DMS79 treated with DMSO at 0.1 percent for 48 hours (cell line): Measurements from ENCODE around the gene DCAF7.

Experiments
- DNase-seq: peaks from one replicate; lab custom pipeline; 2025; lab: John Stamatoyannopoulos, UW

DCAF7 gene

DNA sequence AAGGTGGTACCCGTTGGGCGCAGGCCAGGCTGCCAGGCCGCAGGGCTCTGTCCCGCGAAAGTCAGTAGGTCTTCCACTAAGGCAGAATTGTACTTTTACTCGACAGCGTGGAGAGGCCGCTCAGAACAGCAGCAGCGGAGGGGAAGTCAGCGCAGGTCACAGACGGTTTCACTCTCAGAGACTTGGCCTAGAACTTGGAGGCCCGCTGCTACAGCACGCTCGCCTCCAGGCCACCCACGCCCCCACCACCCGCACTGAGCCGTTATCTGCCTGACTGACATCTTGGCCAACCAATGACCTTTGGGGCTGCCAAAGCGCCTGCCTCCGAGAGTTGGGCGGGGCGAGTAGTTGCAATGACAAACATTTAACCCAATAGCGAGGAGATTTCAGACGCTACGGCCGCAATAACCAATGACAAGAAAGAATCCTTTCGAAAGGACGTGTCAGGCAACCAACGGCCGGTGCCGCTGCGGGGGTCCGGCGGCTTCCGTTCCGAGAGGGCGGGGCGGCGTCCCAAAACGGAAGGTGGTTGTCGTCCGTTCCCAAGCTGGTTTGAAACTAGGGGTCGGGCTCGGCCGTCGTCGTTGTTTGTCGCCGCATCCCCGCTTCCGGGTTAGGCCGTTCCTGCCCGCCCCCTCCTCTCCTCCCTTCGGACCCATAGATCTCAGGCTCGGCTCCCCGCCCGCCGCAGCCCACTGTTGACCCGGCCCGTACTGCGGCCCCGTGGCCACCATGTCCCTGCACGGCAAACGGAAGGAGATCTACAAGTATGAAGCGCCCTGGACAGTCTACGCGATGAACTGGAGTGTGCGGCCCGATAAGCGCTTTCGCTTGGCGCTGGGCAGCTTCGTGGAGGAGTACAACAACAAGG lies at the start of gene DCAF7:
TSS of gene DCAF7 (plus strand) at position 532 of the 871 bp plus-strand sequence. CDS start at position 733, 201 bp downstream.
- DNase-seq = peak; percentile 93

DNA sequence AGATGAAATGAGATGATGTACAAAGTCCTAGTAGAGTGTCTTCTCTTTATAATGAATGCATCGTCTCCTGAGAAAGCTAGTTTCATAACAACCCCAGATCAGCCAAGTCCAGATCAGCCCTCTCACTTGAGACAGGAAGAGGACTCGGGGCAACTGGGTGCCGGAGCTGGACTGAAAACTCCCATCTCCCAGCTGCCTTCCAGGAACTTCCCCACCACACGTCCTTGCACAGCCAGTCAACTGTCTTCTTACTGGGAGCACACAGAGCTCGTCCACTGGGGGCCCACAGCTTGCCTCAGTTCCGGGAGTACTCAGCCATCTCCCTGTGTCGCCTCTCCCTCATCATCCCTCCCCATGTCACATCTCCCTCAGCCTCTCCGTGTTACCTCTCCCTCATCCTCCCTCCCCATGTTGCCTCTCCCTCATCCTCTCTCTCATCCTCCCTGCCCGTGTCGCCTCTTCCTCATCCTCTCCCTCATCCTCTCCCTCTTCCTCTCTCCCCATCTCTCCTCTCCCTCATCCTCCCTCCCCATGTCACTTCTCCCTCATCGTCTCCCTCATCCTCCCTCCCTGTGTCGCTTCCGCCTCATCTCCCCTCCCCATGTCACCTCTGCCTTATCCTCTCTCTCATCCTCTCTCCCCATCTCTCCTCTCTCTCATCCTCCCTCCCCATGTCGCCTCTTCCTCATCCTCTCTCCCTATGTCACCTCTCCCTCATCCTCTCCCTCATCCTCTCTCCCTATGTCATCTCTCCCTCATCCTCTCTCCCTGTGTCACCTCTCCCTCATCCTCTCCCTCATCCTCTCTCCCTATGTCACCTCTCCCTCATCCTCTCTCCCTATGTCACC lies 49.5 kb upstream of the DCAF7 start:
- no peak for DNase-seq

DNA sequence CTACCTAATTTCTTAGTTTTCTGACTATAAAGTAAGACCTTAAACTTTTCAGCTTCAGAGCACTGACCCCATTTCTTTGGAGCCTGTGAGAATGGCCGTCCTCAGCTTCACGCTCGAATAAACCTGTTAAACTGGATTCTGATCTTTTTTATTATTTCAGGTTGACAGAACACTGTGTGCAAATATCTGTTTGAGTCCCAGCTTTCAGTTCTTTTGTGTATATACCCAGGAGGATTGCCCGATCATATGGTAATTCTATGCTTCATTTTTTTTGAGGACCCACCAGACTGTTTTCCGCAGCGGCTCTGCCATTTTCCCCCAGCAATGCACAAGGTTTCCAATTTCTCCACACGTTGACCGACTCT lies 47.0 kb upstream of the DCAF7 start:
- no peak for DNase-seq

- no peak for DNase-seq
These were observed 46.0 kb upstream of the DCAF7 start for GRCh38 chr17:63504261-63504660.

GRCh38 chr17:63505341-63505740 lies 44.9 kb upstream of the DCAF7 start:
- DNase-seq = no peak

GRCh38 chr17:63506627-63507026 lies 43.6 kb upstream of the DCAF7 start:
- no peak for DNase-seq

DNA sequence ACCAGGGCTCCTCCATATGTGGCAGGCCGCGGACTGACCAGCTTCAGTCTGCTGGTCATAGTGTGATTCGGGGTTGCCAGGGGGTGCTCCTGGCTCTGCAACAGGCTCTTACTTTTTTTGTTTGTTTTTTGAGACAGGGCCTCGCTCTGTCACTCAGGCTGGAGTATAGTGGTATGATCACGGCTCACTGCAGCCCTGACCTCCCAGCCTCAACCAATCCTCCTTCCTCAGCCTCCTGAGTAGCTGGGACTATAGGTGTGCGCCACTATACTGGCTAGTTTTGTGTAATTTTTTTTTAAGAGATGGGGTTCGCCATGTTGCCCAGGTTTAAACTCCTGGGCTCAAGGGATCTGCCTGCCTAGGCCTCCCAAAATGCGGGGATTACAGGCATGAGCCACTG lies 38.9 kb upstream of the DCAF7 start:
- DNase-seq = no peak

GRCh38 chr17:63512388-63512787 lies 37.9 kb upstream of the DCAF7 start:
- DNase-seq = no peak

GRCh38 chr17:63512896-63513644 lies 37.2 kb upstream of the DCAF7 start:
- no peak for DNase-seq

GRCh38 chr17:63514477-63514876 lies 35.8 kb upstream of the DCAF7 start:
- peak; percentile 44 for DNase-seq

- peak; percentile 44 for DNase-seq
These were observed 35.3 kb upstream of the DCAF7 start for GRCh38 chr17:63514974-63515373.

DNA sequence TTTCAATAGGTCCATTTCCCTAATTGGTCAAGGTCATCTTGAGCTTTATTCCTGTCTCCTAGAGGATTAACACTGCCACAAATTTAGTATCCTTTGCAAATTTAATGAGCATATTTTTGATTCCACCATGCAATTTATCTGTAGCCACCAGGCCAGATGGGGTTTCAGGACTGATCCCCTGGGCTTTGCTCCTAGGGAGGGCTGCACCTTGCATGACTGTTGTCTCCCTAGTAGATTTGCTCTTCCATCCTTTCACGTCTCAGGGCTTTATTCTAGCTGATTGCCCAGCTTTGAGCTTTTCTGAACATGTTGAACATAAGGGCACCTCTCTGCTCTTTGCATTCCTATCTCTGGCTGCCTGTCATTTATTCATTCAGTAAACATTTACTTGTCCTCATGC lies 34.9 kb upstream of the DCAF7 start:
- DNase-seq = no peak

- DNase-seq = no peak
These were observed 33.1 kb upstream of the DCAF7 start for GRCh38 chr17:63516910-63517824.

- DNase-seq = no peak
These were observed 32.3 kb upstream of the DCAF7 start for GRCh38 chr17:63517825-63518534.

DNA sequence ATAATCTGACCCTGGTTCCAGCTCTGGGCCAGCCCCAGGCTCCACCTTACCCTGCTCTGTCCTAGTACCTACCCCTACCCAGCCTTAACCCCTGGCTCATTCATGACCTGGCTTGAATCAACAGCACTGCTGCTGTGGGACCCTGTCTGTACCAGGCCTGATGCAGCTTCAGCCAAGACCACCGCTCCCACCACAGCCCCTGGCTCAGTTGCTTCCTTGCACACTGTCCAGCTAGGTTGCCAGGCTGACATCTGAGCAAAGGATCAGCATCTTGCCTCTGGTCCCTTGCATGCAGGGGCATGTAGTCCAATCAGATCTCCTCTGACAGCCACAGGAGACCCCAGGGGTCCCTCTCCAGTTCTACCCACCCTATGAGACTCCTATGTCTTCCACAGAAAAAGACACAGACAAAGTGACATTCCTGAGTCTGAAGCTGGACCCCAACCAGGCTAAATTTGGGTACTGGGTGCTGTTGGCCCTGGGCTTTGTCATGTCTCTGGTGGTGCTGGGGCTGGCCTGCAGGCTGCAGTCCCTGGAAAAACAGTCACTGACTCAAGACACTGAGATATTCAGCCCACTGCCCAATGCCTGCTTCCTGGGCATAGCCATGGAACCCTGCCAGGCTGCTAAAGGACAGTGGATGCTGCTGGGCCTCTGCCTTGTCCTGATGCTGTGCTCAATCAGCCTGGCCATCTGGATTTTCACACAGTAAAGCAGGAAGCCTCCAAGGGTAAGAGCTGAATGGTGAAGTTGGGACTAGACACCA lies 31.0 kb upstream of the DCAF7 start:
- no peak for DNase-seq

DNA sequence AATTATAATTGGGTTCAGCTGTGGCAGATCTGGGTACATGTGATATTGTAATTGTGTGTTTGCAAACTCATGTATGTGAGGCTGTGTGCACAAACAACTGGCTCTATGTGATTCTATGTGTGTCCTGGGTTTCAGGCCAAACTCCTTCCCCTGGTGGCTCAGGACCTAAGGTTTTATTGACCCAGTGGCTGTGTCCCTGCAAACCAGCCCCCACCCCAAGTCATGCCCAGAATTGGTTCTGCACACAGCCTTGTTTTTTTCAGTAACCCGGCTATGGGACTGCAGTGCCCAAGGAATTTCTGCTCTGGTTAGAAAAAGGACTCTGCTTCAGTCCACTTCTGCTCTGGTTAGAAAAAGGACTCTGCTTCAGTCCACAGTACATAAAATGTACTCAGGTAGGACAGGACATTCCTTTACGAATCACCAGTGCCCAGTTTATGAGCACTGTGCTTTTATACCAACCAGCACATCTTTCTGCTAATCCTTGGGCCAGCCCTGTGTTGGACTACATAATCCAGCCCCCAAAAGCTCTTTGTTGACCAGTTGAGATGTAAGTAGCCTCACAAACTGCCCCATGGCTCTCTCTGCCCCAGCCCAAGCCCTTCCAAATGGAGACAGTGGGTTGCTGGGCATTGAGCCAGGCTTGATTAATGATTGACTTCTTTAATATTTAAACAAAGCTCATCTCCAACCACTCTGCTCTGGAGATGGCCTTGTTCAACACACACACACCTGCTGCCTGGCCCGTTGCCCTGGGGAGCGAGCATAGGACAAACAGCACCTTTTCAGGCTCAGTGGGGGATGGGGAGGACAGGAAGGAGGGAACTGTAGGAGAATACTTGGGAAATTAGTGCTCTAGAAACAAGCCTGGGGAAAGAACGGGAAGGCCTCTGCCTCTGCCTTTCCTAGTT lies 30.1 kb upstream of the DCAF7 start:
- peak; percentile 59 for DNase-seq

GRCh38 chr17:63523253-63523855 lies 26.9 kb upstream of the DCAF7 start, which contains the start of gene KCNH6:
Gene KCNH6, plus strand, starts transcription at chr17:63523358. Its CDS starts 56 bp downstream, at chr17:63523414.
- no peak for DNase-seq

DNA sequence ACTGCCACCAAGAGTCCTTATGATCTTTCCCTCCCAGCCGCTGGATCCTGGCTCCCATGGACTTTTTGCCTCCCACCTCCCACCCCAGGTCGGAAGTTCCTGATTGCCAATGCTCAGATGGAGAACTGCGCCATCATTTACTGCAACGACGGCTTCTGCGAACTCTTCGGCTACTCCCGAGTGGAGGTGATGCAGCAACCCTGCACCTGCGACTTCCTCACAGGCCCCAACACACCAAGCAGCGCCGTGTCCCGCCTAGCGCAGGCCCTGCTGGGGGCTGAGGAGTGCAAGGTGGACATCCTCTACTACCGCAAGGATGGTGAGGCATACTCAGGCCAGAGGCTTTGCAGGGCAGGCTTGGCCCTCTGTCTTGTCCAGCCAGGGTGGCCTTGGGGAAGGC lies 26.2 kb upstream of the DCAF7 start:
- DNase-seq = no peak
